HEK293 (cell line): ENCODE measurements around the gene RPL36.

Experiments used
- CTCF ChIA-PET: fragments of 350-600 bp; formaldehyde crosslinking; extraction: SDS; loops from one replicate; lab custom pipeline; 2021; ENCODE audit warnings: antibody characterized with exemption; lab: Yijun Ruan, JAX
- POLR2A ChIA-PET: fragments of 300-600 bp; formaldehyde crosslinking; extraction: SDS; loops from one replicate; lab custom pipeline; 2020; ENCODE audit warnings: antibody characterized with exemption, inconsistent platforms; lab: Yijun Ruan, JAX
- H3K27ac ChIP-seq: fragments of 200-500 bp; sonication (Bioruptor generic); 2 replicates; pipeline ENCODE4 v1.5.1; 2014; ENCODE audit warnings: low read depth, low read length, control low read depth, inconsistent platforms; ENCODE audit errors: extremely low read depth
- H3K36me3 ChIP-seq, 2 experiments: fragments of 200-500 bp in 1 of 2; sonication (Bioruptor generic) in 1 of 2; 1 replicate in 1 of 2; 2 replicates in 1 of 2; pipeline ENCODE4 v1.5.1; 2014 to 2017; ENCODE audit warnings: inconsistent platforms in 2 of 2, low read length in 2 of 2; ENCODE audit not compliant: control insufficient read depth in 2 of 2, insufficient read depth in 1 of 2
- H3K4me1 ChIP-seq: fragments of 200-500 bp; sonication (Bioruptor generic); 2 replicates; pipeline ENCODE4 v1.5.1; 2014; ENCODE audit warnings: mild to moderate bottlenecking, low read length, inconsistent platforms; ENCODE audit not compliant: control insufficient read depth, insufficient read depth
- H3K4me3 ChIP-seq: 2 replicates; pipeline ENCODE4 v1.5.1; 2011; ENCODE audit warnings: low read depth, mild to moderate bottlenecking, control low read depth, low read length, moderate library complexity
- H3K9me3 ChIP-seq: fragments of 200-500 bp; sonication (Bioruptor generic); 2 replicates; pipeline ENCODE4 v1.5.1; 2014; ENCODE audit warnings: low read depth, low read length, inconsistent platforms; ENCODE audit not compliant: control insufficient read depth, insufficient read depth
- KLF8 ChIP-seq: fragments of 450-650 bp; formaldehyde crosslinking; IDR thresholded peaks from 2 replicates; pipeline ENCODE4 v1.5.1; 2016; ENCODE audit warnings: missing biosample characterization, missing genetic modification characterization
- REST ChIP-seq: fragments of 450-650 bp; formaldehyde crosslinking; IDR thresholded peaks from 2 replicates; pipeline ENCODE4 v1.5.1; 2016; ENCODE audit warnings: missing biosample characterization, missing genetic modification characterization
- SCRT2 ChIP-seq: fragments of 450-650 bp; formaldehyde crosslinking; IDR thresholded peaks from 2 replicates; pipeline ENCODE4 v1.5.1; 2016; ENCODE audit warnings: missing biosample characterization, missing genetic modification characterization
- ZBTB17 ChIP-seq: fragments of 450-650 bp; formaldehyde crosslinking; IDR thresholded peaks from 2 replicates; pipeline ENCODE4 v1.5.1; 2016; ENCODE audit warnings: missing biosample characterization, missing genetic modification characterization
- ZBTB7A ChIP-seq: fragments of 450-650 bp; formaldehyde crosslinking; IDR thresholded peaks from 2 replicates; pipeline ENCODE4 v1.5.1; 2016; ENCODE audit warnings: low read depth, missing biosample characterization, missing genetic modification characterization
- ZNF112 ChIP-seq: fragments of 450-650 bp; formaldehyde crosslinking; IDR thresholded peaks from 2 replicates; pipeline ENCODE4 v1.5.0; 2017; ENCODE audit warnings: missing biosample characterization, missing genetic modification characterization
- ZNF423 ChIP-seq: fragments of 450-650 bp; formaldehyde crosslinking; IDR thresholded peaks from 2 replicates; pipeline ENCODE4 v1.5.1; 2016; ENCODE audit warnings: missing biosample characterization, missing genetic modification characterization
- ZNF548 ChIP-seq: fragments of 450-650 bp; formaldehyde crosslinking; IDR thresholded peaks from 2 replicates; pipeline ENCODE4 v1.5.1; 2016; ENCODE audit warnings: missing biosample characterization, missing genetic modification characterization
- ZNF623 ChIP-seq: fragments of 450-650 bp; formaldehyde crosslinking; IDR thresholded peaks from 2 replicates; pipeline ENCODE4 v1.5.1; 2016; ENCODE audit warnings: missing biosample characterization, missing genetic modification characterization
- ZNF629 ChIP-seq: fragments of 450-650 bp; formaldehyde crosslinking; IDR thresholded peaks from 2 replicates; pipeline ENCODE4 v1.5.1; 2017; ENCODE audit warnings: missing biosample characterization, missing genetic modification characterization
- ZNF639 ChIP-seq: fragments of 450-650 bp; formaldehyde crosslinking; IDR thresholded peaks from 2 replicates; pipeline ENCODE4 v1.5.1; 2016; ENCODE audit warnings: missing biosample characterization, missing genetic modification characterization
- ZNF645 ChIP-seq: fragments of 450-650 bp; formaldehyde crosslinking; IDR thresholded peaks from 2 replicates; pipeline ENCODE4; 2016; ENCODE audit warnings: missing biosample characterization, missing genetic modification characterization
- ZNF658 ChIP-seq: fragments of 450-650 bp; formaldehyde crosslinking; IDR thresholded peaks from 2 replicates; pipeline ENCODE4; 2016; ENCODE audit warnings: missing biosample characterization, missing genetic modification characterization
- ZNF660 ChIP-seq: fragments of 450-650 bp; IDR thresholded peaks from 2 replicates; pipeline ENCODE4 v1.5.1; 2018; ENCODE audit warnings: missing biosample characterization, mild to moderate bottlenecking, missing genetic modification characterization
- ZNF791 ChIP-seq: fragments of 450-650 bp; formaldehyde crosslinking; IDR thresholded peaks from 2 replicates; pipeline ENCODE4 v1.5.1; 2016; ENCODE audit warnings: missing biosample characterization, missing genetic modification characterization
- TF ChIP-seq, protein P1 (sequence below): fragments of 450-650 bp; formaldehyde crosslinking; IDR thresholded peaks from 2 replicates; pipeline ENCODE4 v1.5.1; 2016; ENCODE audit warnings: missing biosample characterization, missing genetic modification characterization
- TF ChIP-seq, protein P2 (sequence below): fragments of 450-650 bp; formaldehyde crosslinking; IDR thresholded peaks from 2 replicates; pipeline ENCODE4 v1.5.1; 2017; ENCODE audit warnings: missing biosample characterization, missing genetic modification characterization

RPL36 gene

GRCh38 chr19:5677580-5677979 lies 12.5 kb upstream of the RPL36 start:
- Histone ChIP-seq H3K9me3 (no peaks in the 10 kb centered on the region), H3K27ac (no peak overlapping the region), H3K4me1 (no peaks in the 10 kb centered on the region), H3K4me3 (no peak overlapping the region), H3K36me3 (peaks cover 0 to 9% of the 10 kb centered on the region in 2 experiments; a peak in 2 of 3 replicates)
- TF ChIP-seq ZNF629 (tag by site-specific recombination) (no peak), ZNF623 (tag by site-specific recombination) (no peak), ZNF639 (no peak), REST (tag by site-specific recombination) (no peak), ZNF112 (tag by site-specific recombination) (no peak), ZBTB17 (tag by site-specific recombination) (no peak), ZNF423 (tag by site-specific recombination) (no peak), SCRT2 (no peak), KLF8 (tag by site-specific recombination) (no peak), ZNF658 (tag by site-specific recombination) (no peak), ZBTB7A (tag by site-specific recombination) (no peak), ZNF548 (tag by site-specific recombination) (no peak), ZNF660 (tag by site-specific recombination) (no peak), ZNF791 (no peak), ZNF645 (tag by site-specific recombination) (no peak)
- TF ChIP-seq, protein P1, sequence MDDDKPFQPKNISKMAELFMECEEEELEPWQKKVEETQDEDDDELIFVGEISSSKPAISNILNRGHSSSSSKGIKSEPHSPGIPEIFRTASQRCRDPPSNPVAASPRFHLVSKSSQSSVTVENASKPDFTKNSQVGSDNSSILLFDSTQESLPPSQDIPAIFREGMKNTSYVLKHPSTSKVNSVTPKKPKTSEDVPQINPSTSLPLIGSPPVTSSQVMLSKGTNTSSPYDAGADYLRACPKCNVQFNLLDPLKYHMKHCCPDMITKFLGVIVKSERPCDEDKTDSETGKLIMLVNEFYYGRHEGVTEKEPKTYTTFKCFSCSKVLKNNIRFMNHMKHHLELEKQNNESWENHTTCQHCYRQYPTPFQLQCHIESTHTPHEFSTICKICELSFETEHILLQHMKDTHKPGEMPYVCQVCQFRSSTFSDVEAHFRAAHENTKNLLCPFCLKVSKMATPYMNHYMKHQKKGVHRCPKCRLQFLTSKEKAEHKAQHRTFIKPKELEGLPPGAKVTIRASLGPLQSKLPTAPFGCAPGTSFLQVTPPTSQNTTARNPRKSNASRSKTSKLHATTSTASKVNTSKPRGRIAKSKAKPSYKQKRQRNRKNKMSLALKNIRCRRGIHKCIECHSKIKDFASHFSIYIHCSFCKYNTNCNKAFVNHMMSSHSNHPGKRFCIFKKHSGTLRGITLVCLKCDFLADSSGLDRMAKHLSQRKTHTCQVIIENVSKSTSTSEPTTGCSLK (tag by site-specific recombination), result no peak
- TF ChIP-seq, protein P2, sequence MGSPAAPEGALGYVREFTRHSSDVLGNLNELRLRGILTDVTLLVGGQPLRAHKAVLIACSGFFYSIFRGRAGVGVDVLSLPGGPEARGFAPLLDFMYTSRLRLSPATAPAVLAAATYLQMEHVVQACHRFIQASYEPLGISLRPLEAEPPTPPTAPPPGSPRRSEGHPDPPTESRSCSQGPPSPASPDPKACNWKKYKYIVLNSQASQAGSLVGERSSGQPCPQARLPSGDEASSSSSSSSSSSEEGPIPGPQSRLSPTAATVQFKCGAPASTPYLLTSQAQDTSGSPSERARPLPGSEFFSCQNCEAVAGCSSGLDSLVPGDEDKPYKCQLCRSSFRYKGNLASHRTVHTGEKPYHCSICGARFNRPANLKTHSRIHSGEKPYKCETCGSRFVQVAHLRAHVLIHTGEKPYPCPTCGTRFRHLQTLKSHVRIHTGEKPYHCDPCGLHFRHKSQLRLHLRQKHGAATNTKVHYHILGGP (tag by site-specific recombination), result no peak
- POLR2A ChIA-PET, result interaction anchor here (1.1 to 4.1 kb wide), 4 partner anchors 10 to 55 kb away, joined by 3 to 24 read pairs (median 10); partner anchors contain the start of genes RPL36, SAFB and SAFB2
- CTCF ChIA-PET, result interaction anchor here (1.0 kb wide), 2 partner anchors 9 to 15 kb away, joined by 3 read pairs; no protein-coding TSS in a partner anchor
